Activated T-cell treated with anti-CD3 and anti-CD28 coated beads, Interleukin-2, amount 50 U/mL, for 72 hours (primary cell): Measurements from ENCODE around the gene SORCS3. TPM values are rescaled to one million over a fixed set of nuclear protein-coding genes. Genes with fewer than 3 reads are reported as not detected.

Source experiments
- ATAC-seq, 2 donors: fragments of 150-1000 bp; cut with Tn5 transposase; replicated peaks in 1 of 2; 2 replicates each; pipeline ENCODE4 v1.10.0; 2021; ENCODE audit warnings: moderate library complexity in 2 of 2, mild to moderate bottlenecking in 1 of 2
- DNase-seq, 2 donors: peaks; one replicate each; pipeline ENCODE4 v3.0.0; 2021 to 2022; ENCODE audit warnings: mixed read lengths in 1 of 2
- H3K27ac Mint-ChIP-seq: one replicate; pipeline ENCODE4 v1.8.0; 2022; ENCODE audit warnings: mild to moderate bottlenecking, moderate library complexity, mixed read lengths
- H3K27me3 Mint-ChIP-seq: one replicate; pipeline ENCODE4 v1.8.0; 2022; ENCODE audit warnings: low read depth, mixed read lengths
- H3K36me3 Mint-ChIP-seq, 2 donors: one replicate each; pipeline ENCODE4 v1.8.0; 2022; ENCODE audit warnings: mixed read lengths in 2 of 2, mild to moderate bottlenecking in 1 of 2; ENCODE audit not compliant: insufficient read depth in 2 of 2
- H3K4me1 Mint-ChIP-seq: one replicate; pipeline ENCODE4 v1.8.0; 2022; ENCODE audit warnings: low read depth, mixed read lengths
- H3K4me3 Mint-ChIP-seq, 2 donors: one replicate each; pipeline ENCODE4 v1.8.0; 2022; ENCODE audit warnings: mild to moderate bottlenecking in 2 of 2, mixed read lengths in 2 of 2, moderate library complexity in 2 of 2
- H3K9me3 Mint-ChIP-seq, 2 donors: one replicate each; pipeline ENCODE4 v1.8.0; 2022; ENCODE audit warnings: mixed read lengths in 2 of 2
- total RNA-seq, 2 donors: library from RNA; stranded (reverse); gene quantifications; one replicate each; pipeline ENCODE4 v1.2.3, GENCODE V29; 2022

SORCS3 gene
- total RNA-seq, 2 donors from 2014 or later: not detected

DNA sequence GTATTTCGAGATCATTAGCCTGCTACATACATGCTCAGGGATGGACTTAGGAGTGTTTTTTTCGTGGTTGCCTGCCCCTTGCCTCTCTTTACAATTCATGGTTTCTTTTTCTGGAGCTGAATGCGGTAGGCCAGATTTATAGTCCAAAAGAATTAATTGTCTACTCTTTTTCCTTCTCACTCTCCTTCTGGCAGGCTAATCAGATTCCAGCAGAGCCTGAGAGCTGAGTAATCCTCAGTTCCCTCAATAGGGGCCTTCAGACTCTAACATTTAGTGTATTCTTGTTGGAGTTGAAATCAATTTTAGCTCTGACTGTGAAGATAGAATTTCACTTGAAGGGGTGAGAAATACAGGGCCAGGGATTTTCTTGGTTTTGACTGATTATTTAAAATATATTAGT is 16.4 kb downstream of the SORCS3 start:
- Mint-ChIP-seq H3K27me3 (peaks cover 37% of the 10 kb centered on the region), H3K4me1 (no peaks in the 10 kb centered on the region), H3K4me3 (no peak overlapping the region), H3K27ac (no peak overlapping the region), H3K9me3 (no peaks in the 10 kb centered on the region), H3K36me3 (no peaks in the 10 kb centered on the region)
- DNase-seq: no peak
- no peak for ATAC-seq

DNA sequence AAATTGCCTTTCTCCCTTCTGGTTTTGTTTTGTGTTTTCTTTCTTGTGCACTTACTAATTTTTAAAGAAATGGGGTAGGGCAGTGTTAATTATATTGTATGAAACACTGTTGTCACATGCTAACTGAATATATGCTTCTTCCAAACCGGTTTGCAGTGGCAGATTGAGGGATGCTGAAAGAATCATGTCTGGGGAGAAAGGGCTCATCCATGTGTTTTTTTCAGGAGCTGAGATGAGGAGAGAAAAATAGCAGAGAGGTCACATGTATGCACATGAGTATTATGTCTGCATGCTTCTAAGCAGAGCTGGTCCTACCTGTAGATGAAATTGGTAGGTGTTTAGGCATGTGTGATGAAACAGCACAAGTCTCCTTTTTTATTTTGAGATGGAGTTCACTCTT is 17.0 kb downstream of the SORCS3 start:
- no peak for ATAC-seq
- no peak overlapping the region for H3K27ac Mint-ChIP-seq
- no peak overlapping the region for H3K4me3 Mint-ChIP-seq
- H3K4me1 Mint-ChIP-seq: no peaks in the 10 kb centered on the region
- DNase-seq: no peak
- peaks cover 37% of the 10 kb centered on the region for H3K27me3 Mint-ChIP-seq
- H3K9me3 Mint-ChIP-seq: no peaks in the 10 kb centered on the region
- H3K36me3 Mint-ChIP-seq: no peaks in the 10 kb centered on the region

DNA sequence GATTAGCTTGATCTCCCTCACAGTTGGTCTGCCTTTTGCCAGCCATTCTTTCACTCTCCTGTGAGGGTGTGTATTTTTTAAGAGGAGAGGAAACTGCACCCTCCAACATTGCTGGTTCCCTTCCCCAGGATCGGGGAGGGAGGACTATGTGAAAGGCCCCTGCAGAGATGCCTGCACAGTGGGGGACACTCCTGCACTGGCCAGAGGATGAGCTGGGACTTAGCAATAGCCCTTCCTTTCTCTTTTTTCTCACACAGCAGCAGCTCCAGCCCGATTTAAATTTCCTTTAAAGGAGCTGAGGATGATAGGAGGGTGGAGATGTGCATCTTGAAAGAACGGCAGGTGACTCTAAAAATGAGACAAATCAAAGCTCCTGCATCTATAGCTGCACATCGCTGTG is 18.7 kb downstream of the SORCS3 start:
- H3K9me3 Mint-ChIP-seq: no peaks in the 10 kb centered on the region
- DNase-seq (no peak), ATAC-seq (no peak)
- H3K36me3 Mint-ChIP-seq: no peaks in the 10 kb centered on the region
- H3K27me3 Mint-ChIP-seq: peaks cover 34% of the 10 kb centered on the region
- no peak overlapping the region for H3K4me3 Mint-ChIP-seq
- no peaks in the 10 kb centered on the region for H3K4me1 Mint-ChIP-seq
- no peak overlapping the region for H3K27ac Mint-ChIP-seq

DNA sequence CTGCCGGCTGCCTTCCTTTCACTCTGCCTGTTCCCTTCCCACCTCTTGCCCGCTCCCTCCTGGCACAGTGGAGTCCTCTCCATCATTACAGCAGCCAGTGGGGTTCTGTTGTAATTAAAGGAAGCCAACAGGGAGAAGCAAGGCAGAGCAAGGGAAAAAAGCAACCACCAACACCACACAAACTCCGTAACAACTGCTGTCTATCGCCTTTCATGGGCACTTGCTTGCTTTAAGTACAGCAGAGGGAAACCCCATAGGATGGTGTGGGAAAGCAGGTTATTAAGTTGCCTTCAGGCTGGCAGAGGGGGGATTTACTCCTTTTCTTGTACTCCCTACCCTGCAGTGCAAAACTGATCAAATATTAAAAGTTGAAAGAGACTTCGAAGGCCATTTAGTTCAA is 22.0 kb downstream of the SORCS3 start:
- ATAC-seq: no peak
- H3K27me3 Mint-ChIP-seq: peaks cover 28% of the 10 kb centered on the region
- H3K9me3 Mint-ChIP-seq: no peaks in the 10 kb centered on the region
- H3K27ac Mint-ChIP-seq: no peak overlapping the region
- H3K4me1 Mint-ChIP-seq: no peaks in the 10 kb centered on the region
- DNase-seq: no peak
- no peak overlapping the region for H3K4me3 Mint-ChIP-seq
- no peaks in the 10 kb centered on the region for H3K36me3 Mint-ChIP-seq

DNA sequence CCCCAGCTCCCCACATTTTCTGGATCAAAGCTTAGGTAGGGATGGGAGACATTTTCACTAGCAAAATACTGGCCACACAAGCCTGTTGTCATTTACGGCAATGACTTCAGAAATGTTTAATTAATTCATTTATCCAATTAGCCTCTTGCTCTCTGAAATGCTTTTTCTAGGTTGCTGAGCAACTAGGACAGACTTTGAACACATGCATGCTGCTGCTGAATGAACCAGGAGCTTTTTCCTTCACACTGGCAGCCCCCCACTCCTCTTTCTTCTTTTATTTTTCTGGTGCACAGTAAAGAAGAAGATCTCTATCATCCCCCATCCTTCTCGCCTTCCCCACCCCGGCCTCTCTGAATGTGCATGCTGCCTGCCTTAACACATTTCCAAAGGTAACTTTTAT is 22.5 kb downstream of the SORCS3 start:
- H3K27ac Mint-ChIP-seq: no peak overlapping the region
- no peak for DNase-seq
- H3K4me3 Mint-ChIP-seq: no peak overlapping the region
- ATAC-seq: no peak
- H3K4me1 Mint-ChIP-seq: no peaks in the 10 kb centered on the region
- peaks cover 27% of the 10 kb centered on the region for H3K27me3 Mint-ChIP-seq
- no peaks in the 10 kb centered on the region for H3K36me3 Mint-ChIP-seq
- no peaks in the 10 kb centered on the region for H3K9me3 Mint-ChIP-seq

DNA sequence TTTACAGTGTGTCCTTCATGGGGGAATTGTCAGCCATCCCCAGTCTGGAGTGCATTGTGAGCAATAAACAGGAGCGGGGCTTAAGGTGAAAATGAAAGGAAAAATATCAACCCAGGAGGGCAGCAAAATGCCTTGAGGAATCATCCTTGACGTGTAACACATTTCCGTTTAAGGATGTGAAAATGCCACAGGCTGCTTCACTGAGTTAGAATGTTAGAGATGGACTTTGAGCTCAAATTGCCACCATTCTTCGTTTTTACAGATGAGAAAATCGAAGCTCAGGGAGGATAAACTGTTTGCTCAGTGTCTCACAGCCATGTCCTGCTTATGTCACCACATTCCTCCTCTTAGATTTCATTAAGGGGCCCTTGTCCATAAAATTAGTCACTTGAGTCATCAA is 23.1 kb downstream of the SORCS3 start:
- H3K4me3 Mint-ChIP-seq: no peak overlapping the region
- DNase-seq (no peak), ATAC-seq (no peak)
- H3K27ac Mint-ChIP-seq: no peak overlapping the region
- no peaks in the 10 kb centered on the region for H3K36me3 Mint-ChIP-seq
- H3K9me3 Mint-ChIP-seq: no peaks in the 10 kb centered on the region
- H3K27me3 Mint-ChIP-seq: peaks cover 21% of the 10 kb centered on the region
- no peaks in the 10 kb centered on the region for H3K4me1 Mint-ChIP-seq

DNA sequence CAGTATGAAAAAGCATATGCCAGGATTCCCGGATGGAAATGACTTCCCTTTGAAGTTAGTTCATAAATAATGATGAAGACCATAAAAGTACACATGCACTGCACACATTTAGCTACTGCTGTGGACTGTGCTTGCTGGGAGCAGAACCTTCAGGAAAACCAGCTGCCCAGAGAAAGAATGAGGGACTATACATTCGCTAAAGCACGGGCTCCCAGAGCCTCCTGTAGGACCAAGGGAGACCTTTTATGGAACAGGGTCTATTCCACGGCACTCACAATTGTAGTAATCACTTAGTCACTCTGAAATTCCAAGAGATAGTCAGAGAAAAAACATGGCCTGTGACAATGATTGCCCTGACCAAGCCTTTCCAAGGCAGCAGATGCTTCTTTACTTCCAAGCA is 24.1 kb downstream of the SORCS3 start:
- Mint-ChIP-seq H3K27ac (no peak overlapping the region), H3K9me3 (no peaks in the 10 kb centered on the region), H3K4me3 (no peak overlapping the region), H3K36me3 (no peaks in the 10 kb centered on the region), H3K4me1 (no peaks in the 10 kb centered on the region), H3K27me3 (peaks cover 15% of the 10 kb centered on the region)
- ATAC-seq (no peak), DNase-seq (no peak)

DNA sequence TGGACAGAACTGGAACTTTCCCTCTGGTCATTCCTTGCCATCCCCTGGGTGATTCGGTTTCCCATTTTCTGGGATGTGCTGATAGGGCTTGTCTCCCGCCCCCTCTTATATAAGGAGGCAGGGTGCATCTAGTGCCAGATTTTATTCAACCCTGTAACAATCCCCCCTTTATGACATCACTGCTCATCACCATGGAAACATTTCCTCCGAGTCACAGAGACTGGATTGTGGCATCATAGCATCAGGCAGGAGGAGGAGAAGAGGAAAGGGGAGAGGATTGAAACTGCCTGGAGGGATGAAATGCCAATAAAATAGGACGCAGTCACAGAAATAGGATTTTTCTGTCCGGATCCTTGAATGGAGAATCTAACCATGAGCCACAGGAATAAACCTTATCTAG is 25.0 kb downstream of the SORCS3 start:
- no peaks in the 10 kb centered on the region for H3K4me1 Mint-ChIP-seq
- no peak for DNase-seq
- H3K27ac Mint-ChIP-seq: no peak overlapping the region
- H3K36me3 Mint-ChIP-seq: no peaks in the 10 kb centered on the region
- H3K27me3 Mint-ChIP-seq: peaks cover 8% of the 10 kb centered on the region
- no peak overlapping the region for H3K4me3 Mint-ChIP-seq
- H3K9me3 Mint-ChIP-seq: peaks cover 0 to 2% of the 10 kb centered on the region in 2 donors
- ATAC-seq: no peak

DNA sequence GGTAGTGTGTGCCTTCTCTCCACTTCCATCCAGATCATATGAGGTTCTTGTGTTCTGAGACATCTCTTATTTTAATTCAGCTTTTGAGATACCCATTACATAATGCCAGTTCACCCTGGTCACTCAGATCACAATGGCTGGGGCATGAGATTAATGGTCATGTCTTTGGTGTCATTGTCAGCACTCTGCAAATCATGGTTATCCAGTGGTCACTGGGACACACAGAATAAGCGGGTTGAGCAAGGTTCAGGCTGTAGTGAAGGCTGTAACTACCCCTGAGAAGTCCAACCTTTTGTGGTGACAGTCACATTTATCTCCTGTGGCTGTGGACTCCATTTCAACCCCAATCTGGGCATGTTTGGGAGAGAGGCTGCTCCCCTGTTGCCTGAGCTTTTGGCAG is 35.8 kb downstream of the SORCS3 start:
- Mint-ChIP-seq H3K27me3 (peaks cover 22% of the 10 kb centered on the region), H3K4me3 (no peak overlapping the region), H3K4me1 (no peaks in the 10 kb centered on the region), H3K36me3 (peaks cover 0 to 2% of the 10 kb centered on the region in 2 donors), H3K27ac (no peak overlapping the region), H3K9me3 (peaks cover 2 to 8% of the 10 kb centered on the region in 2 donors)
- ATAC-seq: no peak
- DNase-seq: no peak

DNA sequence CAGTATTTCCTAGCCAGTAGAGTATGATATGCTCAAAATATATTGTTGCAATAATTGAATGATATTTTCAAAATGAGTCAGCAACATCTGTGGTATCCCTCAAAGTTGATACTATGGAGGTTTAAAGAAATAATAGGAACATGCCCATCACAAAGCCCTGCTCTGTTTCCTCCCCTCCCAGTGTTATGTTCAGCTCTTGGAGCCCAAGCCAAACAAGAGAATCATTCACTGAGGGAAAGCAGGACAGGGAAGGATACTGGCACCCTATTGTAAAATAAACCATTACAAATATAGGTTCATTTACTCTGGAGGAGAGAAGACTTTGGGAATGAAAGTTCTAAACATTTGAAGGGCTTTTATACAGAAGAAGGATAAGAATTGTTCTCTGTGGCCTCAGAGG is 37.6 kb downstream of the SORCS3 start:
- H3K27me3 Mint-ChIP-seq: peaks cover 24% of the 10 kb centered on the region
- no peak overlapping the region for H3K27ac Mint-ChIP-seq
- DNase-seq: no peak
- ATAC-seq: no peak
- no peaks in the 10 kb centered on the region for H3K36me3 Mint-ChIP-seq
- no peak overlapping the region for H3K4me3 Mint-ChIP-seq
- H3K4me1 Mint-ChIP-seq: no peaks in the 10 kb centered on the region
- H3K9me3 Mint-ChIP-seq: no peaks in the 10 kb centered on the region

DNA sequence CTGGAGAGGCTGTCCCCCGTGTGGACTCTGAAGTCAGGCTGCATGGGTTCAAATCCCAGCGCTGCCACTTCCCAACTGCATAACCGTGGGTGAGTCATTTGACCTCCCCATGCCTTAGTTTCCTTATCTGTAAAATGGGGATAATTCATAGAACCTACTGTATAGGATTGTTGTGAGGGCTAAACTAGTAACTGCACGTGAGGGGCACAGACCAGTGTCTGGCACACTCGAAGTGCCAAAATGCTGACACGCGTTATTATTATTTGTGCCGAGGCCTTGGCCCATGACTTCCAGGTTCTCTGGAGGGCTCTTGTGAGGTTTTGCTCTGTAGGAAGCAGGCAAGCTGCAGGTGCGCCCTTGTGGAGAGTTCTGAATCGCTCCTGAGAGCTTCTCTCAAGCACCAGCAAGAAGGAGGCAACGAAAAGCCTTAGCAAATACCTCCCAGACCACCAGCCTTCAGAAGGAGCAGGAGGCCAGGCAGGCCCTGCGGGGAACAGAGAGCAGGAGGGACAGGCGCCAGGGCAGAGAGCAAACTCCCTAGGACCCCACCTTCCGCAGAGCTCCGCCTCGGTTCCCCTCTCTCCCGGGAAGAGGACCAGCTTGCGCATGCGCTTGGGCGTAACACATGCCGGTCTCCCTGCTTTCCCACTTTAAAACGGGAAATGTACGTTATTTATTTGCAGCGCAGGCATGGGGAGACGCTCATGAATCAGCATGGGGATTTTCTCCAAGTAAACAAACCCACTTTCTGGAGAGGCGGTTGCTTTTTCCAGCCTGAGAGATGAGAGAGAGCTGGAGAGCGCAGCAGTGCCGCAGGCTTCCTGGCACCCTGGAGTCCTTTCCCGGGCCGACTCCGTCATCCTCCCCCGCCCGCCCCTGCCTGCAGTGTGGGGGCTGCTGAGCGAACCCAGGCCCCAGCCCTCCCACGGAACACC is 39.6 kb downstream of the SORCS3 start:
- no peak overlapping the region for H3K27ac Mint-ChIP-seq
- ATAC-seq: no peak
- H3K27me3 Mint-ChIP-seq: peaks cover 24% of the 10 kb centered on the region
- no peak overlapping the region for H3K4me3 Mint-ChIP-seq
- DNase-seq: no peak
- no peaks in the 10 kb centered on the region for H3K4me1 Mint-ChIP-seq
- H3K36me3 Mint-ChIP-seq: no peaks in the 10 kb centered on the region
- H3K9me3 Mint-ChIP-seq: no peaks in the 10 kb centered on the region

DNA sequence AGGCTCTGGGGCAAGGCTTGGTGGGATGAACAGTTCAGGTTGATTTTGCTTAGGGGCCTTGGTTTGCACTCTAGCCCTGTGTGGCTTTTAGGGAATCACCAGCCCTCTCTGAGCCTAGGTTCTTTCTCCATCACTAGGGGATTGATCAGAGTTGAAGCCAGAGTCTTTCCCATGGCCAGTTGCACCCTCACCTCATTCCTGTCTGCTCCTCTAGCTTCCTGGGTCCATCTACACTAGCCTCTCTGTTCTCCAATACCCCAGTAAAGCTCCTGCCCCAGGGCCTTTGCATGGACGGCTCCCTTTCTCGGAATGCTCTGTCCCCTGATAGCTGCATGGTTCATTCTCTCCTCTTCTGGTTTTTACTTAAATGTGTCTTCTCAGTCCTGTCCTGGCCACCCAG is 40.4 kb downstream of the SORCS3 start:
- peaks cover 20% of the 10 kb centered on the region for H3K27me3 Mint-ChIP-seq
- no peaks in the 10 kb centered on the region for H3K9me3 Mint-ChIP-seq
- no peaks in the 10 kb centered on the region for H3K36me3 Mint-ChIP-seq
- no peak overlapping the region for H3K27ac Mint-ChIP-seq
- DNase-seq: no peak
- no peaks in the 10 kb centered on the region for H3K4me1 Mint-ChIP-seq
- ATAC-seq: no peak
- H3K4me3 Mint-ChIP-seq: no peak overlapping the region

DNA sequence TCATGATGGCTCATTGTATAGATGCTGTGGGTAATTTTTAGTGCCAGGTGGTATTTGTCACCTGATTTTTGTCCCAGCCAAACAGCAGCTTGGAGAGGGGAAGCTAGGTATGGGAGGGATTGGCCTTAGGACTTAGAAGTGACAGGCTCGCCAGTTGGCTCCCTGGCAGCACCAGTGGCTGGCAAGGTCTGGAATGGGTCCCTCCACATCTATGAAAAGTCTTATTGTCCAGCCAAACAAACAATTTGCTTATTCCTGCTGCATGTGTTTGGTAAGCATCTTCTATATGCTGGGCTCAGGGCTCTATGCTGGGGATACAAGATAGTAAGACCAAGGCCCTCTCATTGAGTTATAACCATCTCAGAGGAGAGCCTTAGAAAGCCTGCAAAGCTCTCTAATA is 42.5 kb downstream of the SORCS3 start:
- ATAC-seq: no peak
- no peak for DNase-seq
- no peaks in the 10 kb centered on the region for H3K4me1 Mint-ChIP-seq

DNA sequence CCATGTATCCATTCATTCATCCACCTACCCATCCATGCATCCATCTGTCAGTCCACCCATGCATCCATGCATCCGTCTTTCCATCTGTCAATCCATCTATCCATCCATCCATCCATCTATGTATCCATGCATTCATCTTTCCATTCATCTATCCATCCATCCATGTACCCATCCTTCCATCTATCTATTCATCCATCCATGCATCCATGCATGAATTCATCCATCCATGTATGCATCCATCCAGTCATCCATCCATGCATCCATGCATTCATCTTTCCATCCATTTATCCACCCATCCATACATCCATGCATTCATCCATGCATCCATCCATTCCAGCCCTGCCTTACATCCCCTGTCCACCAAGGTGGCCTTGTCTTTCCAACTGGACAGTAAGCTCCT is 45.7 kb downstream of the SORCS3 start:
- no peaks in the 10 kb centered on the region for H3K9me3 Mint-ChIP-seq
- no peak overlapping the region for H3K4me3 Mint-ChIP-seq
- H3K27me3 Mint-ChIP-seq: peaks cover 11% of the 10 kb centered on the region
- H3K36me3 Mint-ChIP-seq: no peaks in the 10 kb centered on the region
- no peaks in the 10 kb centered on the region for H3K4me1 Mint-ChIP-seq
- no peak for DNase-seq
- no peak for ATAC-seq
- H3K27ac Mint-ChIP-seq: no peak overlapping the region

More for the DNA sequence above, 42.5 kb downstream of the SORCS3 start:
- H3K36me3 Mint-ChIP-seq: no peaks in the 10 kb centered on the region
- peaks cover 22% of the 10 kb centered on the region for H3K27me3 Mint-ChIP-seq
- no peaks in the 10 kb centered on the region for H3K9me3 Mint-ChIP-seq
- no peak overlapping the region for H3K4me3 Mint-ChIP-seq
- no peak overlapping the region for H3K27ac Mint-ChIP-seq
